Mammary epithelial cell (primary cell): ENCODE measurements around the gene TRIM2.

Source experiments
- CTCF ChIP-seq, 2 donors: IDR thresholded peaks in 1 of 2; conservative IDR thresholded peaks in 1 of 2; 2 replicates each; pipeline ENCODE4 v1.5.1; 2011 to 2012; ENCODE audit warnings: inconsistent platforms in 2 of 2, low read length in 2 of 2, mild to moderate bottlenecking in 2 of 2, control low read depth in 1 of 2, low read depth in 1 of 2; ENCODE audit not compliant: insufficient read depth in 1 of 2; ENCODE audit errors: extremely low read depth in 1 of 2
- EZH2 ChIP-seq: IDR thresholded peaks from 2 replicates; pipeline ENCODE4 v1.6.1; 2012; ENCODE audit warnings: low read length, inconsistent platforms, borderline replicate concordance

DNA sequence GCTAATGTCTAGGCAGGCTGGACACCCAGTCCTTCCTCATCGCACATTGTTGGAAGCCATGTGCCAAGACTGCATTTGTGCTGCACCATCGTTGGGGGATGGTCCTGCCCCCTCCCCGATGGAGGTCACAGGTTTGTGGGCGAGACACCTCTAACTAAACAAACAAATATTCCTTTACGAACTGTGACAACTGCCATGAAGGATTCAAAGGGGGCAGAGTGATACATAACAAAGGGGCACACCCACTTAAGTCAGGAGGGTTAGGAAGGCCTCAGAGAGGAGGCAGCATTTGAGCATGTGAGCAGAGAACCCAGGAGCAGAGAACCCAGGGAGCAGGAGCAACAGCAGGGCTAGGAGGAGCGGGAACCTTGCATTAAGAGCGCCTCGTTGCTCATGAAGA is 37.1 kb downstream of the TRIM2 start:
- TF ChIP-seq EZH2 (no peak), CTCF (conservative IDR thresholded peaks at IDR 0.05 in 1 of 2, IDR thresholded peaks at IDR 0.05 in 1 of 2; ENCODE audit: extremely low read depth in 1 of 2, insufficient read depth in 1 of 2, low read depth in 1 of 2, low read length in 2 of 2) (no peak)
